Stimulated activated CD8-positive, alpha-beta memory T cell treated with anti-CD3 and anti-CD28 coated beads, Interleukin-4, amount 100 ng/mL, for 24 hours (primary cell): ENCODE data around the gene SPAG6.

Experiments
- DNase-seq: peaks from one replicate; pipeline ENCODE4 v3.0.0-alpha.2; 2020; ENCODE audit warnings: low read depth

The SPAG6 gene

GRCh38 chr10:22434521-22434920 lies 89.2 kb downstream of the SPAG6 start:
- no peak for DNase-seq

GRCh38 chr10:22435650-22436049 lies 90.4 kb downstream of the SPAG6 start:
- DNase-seq = no peak

DNA sequence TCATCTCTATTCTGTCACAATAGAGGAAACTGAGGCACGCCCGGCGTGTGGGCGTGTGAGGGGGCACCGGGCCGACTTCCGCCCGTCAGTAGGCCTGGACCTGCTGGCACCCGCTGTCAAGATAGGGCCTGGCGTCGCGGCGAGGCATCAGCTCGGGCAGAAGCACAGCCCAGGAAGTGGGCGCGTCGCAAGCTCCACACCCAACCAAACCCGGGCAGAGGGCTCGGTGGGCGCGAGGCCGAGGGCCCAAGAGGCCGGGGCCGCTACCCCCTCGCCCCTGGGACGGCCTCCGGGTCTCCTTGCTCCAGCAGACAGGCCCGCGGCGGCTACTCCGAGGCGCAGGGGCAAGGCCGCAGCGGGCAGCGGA lies 91.2 kb downstream of the SPAG6 start:
- DNase-seq = peak; percentile 16

DNA sequence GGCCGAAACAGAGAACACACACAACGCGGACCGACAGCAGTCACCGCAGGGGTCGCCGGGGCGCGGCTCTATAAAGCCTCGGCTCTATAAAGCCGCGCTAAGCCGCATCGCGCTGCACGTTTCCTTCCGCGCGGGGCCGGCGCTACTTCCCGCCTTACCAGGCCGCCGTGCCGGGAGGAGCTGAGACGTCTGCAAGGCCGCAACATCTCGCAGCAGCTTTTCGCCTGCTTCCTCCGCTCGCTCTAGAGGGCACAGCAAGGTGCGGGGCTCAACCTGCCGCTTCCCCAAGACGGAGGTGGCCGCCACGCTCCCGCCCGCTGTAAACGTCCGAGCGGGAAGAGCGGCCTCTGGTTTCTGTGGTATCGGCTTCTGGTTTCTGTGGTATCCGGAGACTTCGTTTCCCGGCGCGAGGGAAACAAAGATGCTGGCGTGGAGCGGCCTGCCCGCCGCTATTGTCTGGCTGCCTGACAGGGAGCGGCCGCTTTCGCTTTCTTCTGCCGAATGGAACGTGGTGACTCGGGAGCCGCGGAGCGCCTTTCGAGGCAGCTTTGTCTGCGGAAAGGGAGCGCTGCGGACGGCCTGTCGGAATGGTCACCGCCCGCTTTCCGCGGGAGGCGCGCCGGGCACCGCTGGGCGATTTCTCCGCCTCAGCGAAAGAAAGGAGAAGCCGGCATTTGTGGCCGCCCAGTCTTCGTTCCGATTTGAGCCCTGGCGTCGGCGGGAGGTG lies 91.8 kb downstream of the SPAG6 start:
- peak; percentile 77 for DNase-seq

DNA sequence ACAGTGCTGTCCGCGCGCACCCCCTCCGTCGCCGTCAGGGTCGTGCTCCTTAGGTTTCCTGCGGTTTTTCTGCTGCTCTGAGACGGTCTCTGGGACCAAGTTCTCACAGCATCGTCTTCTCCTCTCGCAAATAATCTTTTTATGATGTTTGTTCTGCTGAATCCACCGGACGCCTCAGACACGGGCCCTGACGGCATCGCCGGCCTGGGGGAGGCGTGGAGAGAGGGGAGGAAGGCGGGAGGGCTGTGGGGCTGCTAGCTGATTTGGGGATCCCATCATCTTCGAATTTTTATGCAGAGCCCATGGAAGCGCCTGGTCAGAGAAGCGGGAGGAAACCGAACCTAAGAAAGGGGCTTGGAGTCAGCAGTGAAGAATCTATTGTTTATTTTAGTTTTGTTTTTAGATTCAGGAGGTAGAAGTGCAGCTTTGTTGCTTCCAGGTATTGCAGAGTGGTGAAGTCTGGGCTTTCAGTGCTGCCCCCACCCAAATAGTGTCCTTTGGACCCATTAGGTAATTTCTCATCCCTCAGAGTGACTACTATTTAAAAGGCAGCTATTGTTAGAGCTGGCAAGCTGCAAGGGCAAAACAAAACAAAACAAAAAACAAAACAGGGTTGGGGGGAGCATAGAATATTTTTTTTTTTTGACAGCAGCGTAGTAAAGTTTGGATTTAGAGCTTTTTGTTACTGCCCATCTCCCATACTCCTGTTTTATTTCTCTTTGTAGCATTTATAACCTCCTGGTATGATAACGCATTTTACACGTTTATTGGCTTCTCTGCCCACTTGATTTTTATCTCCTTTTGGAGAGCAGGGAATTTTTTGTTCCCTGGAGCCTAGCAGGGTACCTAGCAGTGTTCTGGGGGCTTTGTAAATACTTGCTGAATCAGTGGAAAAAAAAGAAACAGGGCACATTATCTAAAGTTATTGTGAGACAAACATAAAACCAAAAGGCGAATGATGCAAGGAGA lies 92.6 kb downstream of the SPAG6 start:
- DNase-seq = peak; percentile 20

- no peak for DNase-seq
Observed at GRCh38 chr10:22438711-22439110, 93.4 kb downstream of the SPAG6 start.

GRCh38 chr10:22442063-22442462 lies 96.8 kb downstream of the SPAG6 start:
- DNase-seq = no peak

DNA sequence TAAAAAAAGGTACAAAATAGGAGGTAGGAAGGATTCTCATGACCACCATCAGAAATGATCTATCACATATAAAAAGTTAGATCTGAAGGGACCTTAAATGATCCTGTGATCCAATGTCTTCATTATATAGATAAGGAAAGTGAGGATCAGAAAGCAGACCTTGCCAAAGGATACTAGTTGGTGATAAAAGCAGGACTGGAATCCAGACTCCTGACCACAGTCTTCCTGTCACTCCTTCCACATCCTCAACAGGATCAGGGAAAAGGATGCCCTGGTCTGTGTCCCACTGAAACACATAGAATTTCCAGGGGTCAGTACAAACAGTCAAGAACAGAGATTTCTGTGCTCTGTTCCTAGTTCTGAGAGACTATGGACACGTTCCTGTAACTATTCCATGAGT lies 97.2 kb downstream of the SPAG6 start:
- no peak for DNase-seq

DNA sequence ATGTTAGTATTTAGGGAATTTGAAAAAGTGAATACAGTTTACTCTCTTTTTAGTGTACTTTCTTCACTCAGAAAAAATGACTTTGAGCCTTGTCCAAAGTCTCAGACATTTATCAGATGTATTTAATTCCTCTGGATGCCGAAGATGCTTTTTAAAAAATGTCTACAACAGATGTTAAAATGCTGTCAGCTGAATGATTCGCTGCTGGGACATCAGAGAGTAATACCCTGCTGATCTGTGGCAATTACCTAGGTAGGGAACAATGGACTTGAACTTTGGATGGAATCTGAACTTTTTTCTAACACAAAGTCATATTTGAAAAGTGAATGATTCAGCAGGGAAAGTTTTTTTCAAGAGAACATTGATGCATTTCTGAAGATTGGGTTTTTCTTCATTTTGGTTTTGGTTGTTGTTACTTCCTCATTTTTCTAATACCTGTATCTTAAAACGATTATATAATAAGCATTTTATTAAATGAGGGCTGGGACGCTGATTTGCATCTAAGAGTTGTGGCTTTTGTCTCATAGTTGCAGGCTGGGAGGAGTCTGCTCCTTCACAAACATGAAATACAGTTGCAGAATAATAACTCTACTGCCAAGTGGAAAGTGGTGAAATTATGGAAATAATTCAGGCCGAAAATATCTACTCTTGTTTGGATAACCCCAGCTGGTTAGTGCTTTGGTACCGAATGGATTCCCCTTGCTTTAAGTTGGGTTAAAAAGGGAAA lies 98.0 kb downstream of the SPAG6 start:
- no peak for DNase-seq

GRCh38 chr10:22444219-22444788 lies 99.0 kb downstream of the SPAG6 start:
- no peak for DNase-seq

GRCh38 chr10:22445495-22445894 lies 100.2 kb downstream of the SPAG6 start:
- DNase-seq = no peak

DNA sequence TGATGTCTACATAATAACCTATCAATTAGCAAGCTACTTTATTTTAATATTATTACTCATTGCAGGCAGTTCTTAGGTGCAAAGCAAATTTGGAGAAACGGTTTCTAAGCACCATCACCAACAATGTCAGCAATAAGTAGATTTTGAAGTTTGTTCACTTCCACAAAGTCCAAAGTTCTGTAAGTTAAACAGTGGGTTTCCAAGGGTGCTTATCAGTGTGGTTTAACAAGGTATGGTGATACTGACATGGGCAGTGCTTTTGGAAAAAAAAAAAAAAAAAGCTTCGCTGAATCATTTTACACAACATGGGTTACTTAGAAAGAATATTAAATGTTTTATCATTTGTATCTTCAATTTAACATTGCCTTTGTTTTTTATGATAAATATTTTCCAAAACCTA lies 101.8 kb downstream of the SPAG6 start:
- DNase-seq = no peak

DNA sequence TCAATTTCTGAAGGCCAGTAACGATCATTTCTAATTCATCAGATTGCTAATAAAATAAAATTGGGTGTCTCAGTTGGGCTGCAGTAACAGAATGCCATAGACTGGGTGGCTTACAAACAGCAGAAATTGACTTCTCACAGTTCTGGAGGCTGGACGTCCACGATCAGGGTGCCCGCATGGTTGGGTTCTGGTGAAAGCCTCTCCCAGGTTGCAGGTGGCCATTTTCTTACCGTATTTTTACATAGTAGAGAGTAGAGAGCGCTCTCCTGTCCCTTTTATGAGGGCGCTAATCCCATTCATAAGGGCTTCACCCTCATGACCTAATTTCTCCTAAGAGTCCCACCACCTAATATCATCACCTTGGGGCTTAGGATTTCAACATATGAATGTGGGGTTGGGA lies 106.0 kb downstream of the SPAG6 start:
- DNase-seq = no peak

DNA sequence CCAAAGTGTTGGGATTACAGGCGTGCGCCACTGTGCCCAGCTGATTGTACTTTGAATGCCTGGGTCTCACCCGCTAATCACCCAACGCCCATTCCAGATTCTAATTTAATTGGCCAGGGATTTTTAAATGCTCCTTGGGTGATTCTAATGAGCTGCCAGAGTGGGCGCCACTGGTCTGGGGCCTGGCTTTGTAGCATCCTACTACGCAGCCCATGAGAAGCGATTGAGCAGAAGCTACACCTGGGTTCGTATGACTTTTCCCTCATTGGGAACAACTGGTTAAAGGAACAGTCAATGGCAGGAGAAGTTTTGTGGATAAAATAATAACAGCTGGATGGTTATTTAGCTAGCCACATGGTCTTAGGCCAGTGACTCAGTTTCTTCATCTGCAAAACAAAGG lies 108.0 kb downstream of the SPAG6 start:
- DNase-seq = no peak

- DNase-seq = no peak
Observed at GRCh38 chr10:22453948-22454591, 108.8 kb downstream of the SPAG6 start.

GRCh38 chr10:22454634-22455033 lies 109.3 kb downstream of the SPAG6 start:
- DNase-seq = no peak

- no peak for DNase-seq
Observed at GRCh38 chr10:22455068-22455857, 110.0 kb downstream of the SPAG6 start.

GRCh38 chr10:22456486-22456885 lies 111.2 kb downstream of the SPAG6 start:
- DNase-seq = no peak

DNA sequence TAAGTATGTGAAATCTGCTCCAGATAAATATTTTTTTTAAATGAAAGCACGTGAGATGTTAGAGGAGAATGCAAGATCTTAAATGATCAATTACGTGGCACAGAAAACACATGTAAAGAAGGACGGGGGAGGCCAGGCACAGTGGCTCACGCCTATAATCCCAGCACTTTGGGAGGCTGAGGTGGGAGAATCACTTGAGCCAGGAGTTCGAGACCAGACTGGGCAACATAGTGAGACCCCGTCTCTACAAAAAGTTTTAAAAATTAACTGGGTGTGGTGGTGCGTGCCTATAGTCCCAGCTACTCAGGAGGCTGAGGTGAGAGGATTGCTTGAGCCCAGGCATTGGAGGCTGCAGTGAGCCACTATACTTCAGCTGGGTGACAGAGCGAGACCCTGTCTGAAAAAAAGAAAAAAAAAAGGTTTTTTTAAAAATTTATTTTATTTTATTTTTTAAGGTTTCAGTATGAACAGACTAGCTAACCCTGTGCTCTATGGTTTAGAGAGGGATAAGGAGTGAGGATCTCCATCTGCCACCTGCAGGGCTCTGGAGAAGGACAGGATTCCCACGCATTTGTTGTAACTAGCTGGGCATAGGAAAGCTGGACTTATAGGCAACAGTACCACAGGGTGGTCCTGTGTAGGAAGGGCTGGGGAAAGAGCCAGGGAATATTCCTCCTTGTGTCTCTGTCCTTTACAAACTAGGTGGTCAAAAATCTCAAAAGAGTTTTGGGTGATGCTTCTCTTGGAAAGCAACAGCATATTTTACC lies 113.2 kb downstream of the SPAG6 start:
- DNase-seq = no peak

DNA sequence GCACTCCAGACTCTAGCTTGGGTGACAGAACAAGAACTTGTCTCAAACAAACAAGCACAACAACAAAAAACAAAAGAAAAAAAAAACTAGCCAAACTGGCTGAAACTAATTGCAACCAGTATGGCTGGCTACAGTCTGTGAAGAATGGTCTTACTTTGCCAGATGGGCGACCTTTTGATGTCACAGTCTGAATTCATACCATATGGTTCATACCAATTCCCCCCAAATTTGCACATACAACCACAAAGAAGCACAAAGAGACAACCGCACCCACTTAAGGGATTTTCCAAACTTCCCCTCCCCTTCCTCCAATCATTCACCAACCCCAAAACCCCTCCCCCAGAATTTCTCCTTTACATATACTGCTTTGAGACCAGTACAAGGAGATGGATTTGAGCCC lies 114.2 kb downstream of the SPAG6 start:
- DNase-seq = no peak
